Stimulated activated naive B cell treated with anti-CD40 and anti-IgM and Interleukin-4, amounts not matched to agents 10 μg/mL and 1 μg/mL and 100 μg/mL, for 72 hours (primary cell): ENCODE measurements around the gene RAC2.
"Not testable (repeated sequence)": the region's sequence is repeated elsewhere in the genome, so short reads cannot be mapped to it uniquely, and the experiment has no call there.

Experiments
- ATAC-seq, 2 donors: fragments of 150-1000 bp; cut with Tn5 transposase; replicated peaks; 2 replicates each; pipeline ENCODE4 v1.10.0; 2021; ENCODE audit warnings: moderate library complexity in 1 of 2
- DNase-seq: peaks from one replicate; pipeline ENCODE4 v3.0.0; 2021
- H3K27ac Mint-ChIP-seq: one replicate; pipeline ENCODE4 v1.8.0; 2022; ENCODE audit warnings: mild to moderate bottlenecking, mixed read lengths
- H3K27me3 Mint-ChIP-seq, 2 donors: one replicate each; pipeline ENCODE4 v1.8.0; 2022; ENCODE audit warnings: mixed read lengths in 2 of 2
- H3K36me3 Mint-ChIP-seq, 2 donors: one replicate each; pipeline ENCODE4 v1.8.0; 2022; ENCODE audit warnings: mixed read lengths in 2 of 2, mild to moderate bottlenecking in 1 of 2
- H3K4me1 Mint-ChIP-seq, 2 donors: one replicate each; pipeline ENCODE4 v1.8.0; 2022; ENCODE audit warnings: mixed read lengths in 2 of 2, mild to moderate bottlenecking in 1 of 2
- H3K4me3 Mint-ChIP-seq, 2 donors: one replicate each; pipeline ENCODE4 v1.8.0; 2022; ENCODE audit warnings: mild to moderate bottlenecking in 2 of 2, mixed read lengths in 2 of 2, moderate library complexity in 1 of 2
- H3K9me3 Mint-ChIP-seq, 2 donors: one replicate each; pipeline ENCODE4 v1.8.0; 2022; ENCODE audit warnings: mixed read lengths in 2 of 2, mild to moderate bottlenecking in 1 of 2

Gene RAC2

GRCh38 chr22:37240941-37241320 lies 3.1 kb downstream of the RAC2 start:
- H3K4me3 Mint-ChIP-seq, result peak overlapping the region; percentile 93 to 96
- no peaks in the 10 kb centered on the region for H3K27me3 Mint-ChIP-seq
- no peak for DNase-seq
- peaks cover 58 to 71% of the 10 kb centered on the region in 2 donors for H3K36me3 Mint-ChIP-seq
- ATAC-seq, result no peak
- H3K4me1 Mint-ChIP-seq, result peaks cover 61 to 92% of the 10 kb centered on the region in 2 donors
- peak overlapping the region; percentile 95 for H3K27ac Mint-ChIP-seq
- H3K9me3 Mint-ChIP-seq, result no peaks in the 10 kb centered on the region

GRCh38 chr22:37240240-37240940 lies 3.7 kb downstream of the RAC2 start:
- Mint-ChIP-seq H3K9me3 (no peaks in the 10 kb centered on the region), H3K4me3 (peak overlapping the region; percentile 93 to 96), H3K36me3 (peaks cover 64 to 75% of the 10 kb centered on the region in 2 donors), H3K27me3 (no peaks in the 10 kb centered on the region), H3K4me1 (peaks cover 64 to 92% of the 10 kb centered on the region in 2 donors), H3K27ac (peak overlapping the region; percentile 95)
- ATAC-seq, result no peak
- DNase-seq, result no peak

- H3K27ac Mint-ChIP-seq, result peak overlapping the region; percentile 95
- peak overlapping the region; percentile 62 to 93 for H3K4me3 Mint-ChIP-seq
- no peaks in the 10 kb centered on the region for H3K9me3 Mint-ChIP-seq
- ATAC-seq (no peak), DNase-seq (no peak)
- peaks cover 66 to 92% of the 10 kb centered on the region in 2 donors for H3K4me1 Mint-ChIP-seq
- H3K36me3 Mint-ChIP-seq, result peaks cover 72 to 83% of the 10 kb centered on the region in 2 donors
- no peaks in the 10 kb centered on the region for H3K27me3 Mint-ChIP-seq
Measured at GRCh38 chr22:37239336-37240239, 4.5 kb downstream of the RAC2 start.

- Mint-ChIP-seq H3K36me3 (peaks cover 75 to 90% of the 10 kb centered on the region in 2 donors), H3K9me3 (no peaks in the 10 kb centered on the region), H3K4me3 (peak overlapping the region; percentile 44 to 64), H3K27me3 (no peaks in the 10 kb centered on the region), H3K4me1 (peaks cover 76 to 96% of the 10 kb centered on the region in 2 donors), H3K27ac (peak overlapping the region; percentile 60)
- ATAC-seq (no peak), DNase-seq (no peak)
Measured at GRCh38 chr22:37237371-37238268, 6.4 kb downstream of the RAC2 start.

- Mint-ChIP-seq H3K27me3 (no peaks in the 10 kb centered on the region), H3K4me1 (peaks cover 80 to 99% of the 10 kb centered on the region in 2 donors), H3K4me3 (peak overlapping the region; percentile 46 to 61), H3K27ac (peak overlapping the region; percentile 94), H3K36me3 (peaks cover 68 to 88% of the 10 kb centered on the region in 2 donors), H3K9me3 (no peaks in the 10 kb centered on the region)
- DNase-seq (no peak), ATAC-seq (no peak)
Measured at GRCh38 chr22:37235897-37236607, 8.0 kb downstream of the RAC2 start.

- no peak for DNase-seq
- peak overlapping the region; percentile 94 for H3K27ac Mint-ChIP-seq
- ATAC-seq, result no peak
- H3K4me1 Mint-ChIP-seq, result peaks cover 80 to 99% of the 10 kb centered on the region in 2 donors
- H3K9me3 Mint-ChIP-seq, result no peaks in the 10 kb centered on the region
- H3K36me3 Mint-ChIP-seq, result peaks cover 66 to 88% of the 10 kb centered on the region in 2 donors
- no peaks in the 10 kb centered on the region for H3K27me3 Mint-ChIP-seq
- peak overlapping the region; percentile 43 to 48 for H3K4me3 Mint-ChIP-seq
Measured at GRCh38 chr22:37234736-37235711, 9.0 kb downstream of the RAC2 start.

GRCh38 chr22:37233751-37234631 lies 10.1 kb downstream of the RAC2 start:
- ATAC-seq, result no peak
- no peak for DNase-seq
- Mint-ChIP-seq H3K4me1 (peaks cover 86 to 99% of the 10 kb centered on the region in 2 donors), H3K27ac (peak overlapping the region; percentile 82), H3K27me3 (no peaks in the 10 kb centered on the region), H3K4me3 (peak overlapping the region in 1 of 2 donors; percentile 1), H3K9me3 (no peaks in the 10 kb centered on the region), H3K36me3 (peaks cover 69 to 91% of the 10 kb centered on the region in 2 donors)

- H3K9me3 Mint-ChIP-seq, DNase-seq, H3K27me3 Mint-ChIP-seq, ATAC-seq: not testable (repeated sequence)
- H3K36me3 Mint-ChIP-seq, result peaks cover 71 to 92% of the 10 kb centered on the region in 2 donors
- H3K27ac Mint-ChIP-seq, result peak overlapping the region; percentile 82
- H3K4me1 Mint-ChIP-seq, result peaks cover 88 to 99% of the 10 kb centered on the region in 2 donors
- peak overlapping the region in 1 of 2 donors; percentile 11 for H3K4me3 Mint-ChIP-seq
Measured at GRCh38 chr22:37233371-37233750, 10.7 kb downstream of the RAC2 start.

- H3K27ac Mint-ChIP-seq, result peak overlapping the region; percentile 99
- H3K4me3 Mint-ChIP-seq, result no peak overlapping the region
- peaks cover 69 to 93% of the 10 kb centered on the region in 2 donors for H3K36me3 Mint-ChIP-seq
- peaks cover 86 to 97% of the 10 kb centered on the region in 2 donors for H3K4me1 Mint-ChIP-seq
- no peaks in the 10 kb centered on the region for H3K27me3 Mint-ChIP-seq
- no peak for DNase-seq
- no peaks in the 10 kb centered on the region for H3K9me3 Mint-ChIP-seq
- ATAC-seq, result no peak
Measured at GRCh38 chr22:37232140-37232998, 11.7 kb downstream of the RAC2 start.

- ATAC-seq (no peak), DNase-seq (no peak)
- Mint-ChIP-seq H3K4me3 (peak overlapping the region; percentile 45 to 56), H3K27me3 (no peaks in the 10 kb centered on the region), H3K36me3 (peaks cover 63 to 87% of the 10 kb centered on the region in 2 donors), H3K4me1 (peaks cover 79 to 91% of the 10 kb centered on the region in 2 donors), H3K9me3 (no peaks in the 10 kb centered on the region), H3K27ac (peak overlapping the region; percentile 99)
Measured at GRCh38 chr22:37231406-37232139, 12.5 kb downstream of the RAC2 start.
